K562 (cell line): ENCODE measurements around the gene DBI. TPM values are rescaled to one million over a fixed set of nuclear protein-coding genes. Genes with fewer than 3 reads are reported as not detected.

Experiments used
- ATAC-seq: fragments of 200-7000 bp; cut with Tn5 transposase; 3 replicates; pipeline ENCODE4 v1.9.1; 2020; ENCODE audit warnings: moderate library complexity
- BruUV-seq: library from RNA; stranded (reverse); fragments of 400-500 nt; replicated peaks from 2 replicates; lab custom pipeline; 2021; lab: Mats Ljungman, UMichigan
- CTCF ChIA-PET: fragments of 300-600 bp; formaldehyde crosslinking; extraction: SDS; loops from one replicate; lab custom pipeline; 2021; ENCODE audit warnings: low intra/inter-chr PET ratio; lab: Yijun Ruan, JAX
- POLR2A ChIA-PET: fragments of 300-600, 350-650 bp; sonication (Branson Sonifier 250); formaldehyde crosslinking; extraction: SDS; loops from one replicate; lab custom pipeline; 2021; ENCODE audit warnings: antibody characterized with exemption, inconsistent platforms; lab: Yijun Ruan, JAX
- DNase-seq, 4 experiments: peaks; one replicate each; pipeline versions ENCODE4 v3.0.0 to v3.0.0-alpha.2; 2011 to 2018; ENCODE audit warnings: low spot score in 3 of 4, mixed read lengths in 3 of 4; ENCODE audit errors: extremely low read depth in 1 of 4
- FAIRE-seq: peaks from 2 replicates; lab custom pipeline; 2011; peaks lifted over from hg19 to GRCh38; lab: Jason Lieb, UNC
- H2AFZ ChIP-seq: 2 replicates; pipeline ENCODE4 v1.6.0; 2011; ENCODE audit warnings: low read depth, low read length, control low read depth, inconsistent platforms
- H3K27ac ChIP-seq: fragments of 200-600 bp; 3 replicates; pipeline ENCODE4 v1.8.0; 2011; ENCODE audit warnings: low read depth, mild to moderate bottlenecking, control low read depth, inconsistent platforms, low read length, moderate library complexity, mixed read lengths; ENCODE audit errors: extremely low read depth
- H3K27me3 ChIP-seq, 2 experiments: fragments of 300-600 bp in 1 of 2; 2 replicates in 1 of 2; 3 replicates in 1 of 2; pipeline versions ENCODE4 v1.6.0 to v1.8.0; 2011; ENCODE audit warnings: inconsistent platforms in 2 of 2, low read length in 2 of 2, mild to moderate bottlenecking in 1 of 2, mixed read lengths in 1 of 2, moderate library complexity in 1 of 2; ENCODE audit not compliant: control insufficient read depth in 2 of 2, insufficient read depth in 2 of 2
- H3K36me3 ChIP-seq: fragments of 300-600 bp; 3 replicates; pipeline ENCODE4 v1.8.0; 2011; ENCODE audit warnings: mild to moderate bottlenecking, low read length, inconsistent platforms; ENCODE audit not compliant: control insufficient read depth, insufficient read depth
- H3K4me1 ChIP-seq, 2 experiments: fragments of 200-600 bp in 1 of 2; replicated peaks in 1 of 2; 2 replicates in 1 of 2; 3 replicates in 1 of 2; pipeline versions ENCODE4 v1.5.1 to v1.8.0; 2011; ENCODE audit warnings: inconsistent platforms in 2 of 2, low read length in 2 of 2, mild to moderate bottlenecking in 1 of 2, mixed read lengths in 1 of 2, moderate library complexity in 1 of 2; ENCODE audit not compliant: control insufficient read depth in 2 of 2, insufficient read depth in 2 of 2
- H3K4me2 ChIP-seq: 2 replicates; pipeline ENCODE4 v1.6.1; 2011; ENCODE audit warnings: low read length, control low read depth, inconsistent platforms, mixed read lengths; ENCODE audit not compliant: insufficient read depth
- H3K4me3 ChIP-seq: fragments of 200-600 bp; sonication (generic), shearing (Covaris generic); 2 replicates; pipeline ENCODE4 v1.5.1; 2016; ENCODE audit warnings: control low read depth, inconsistent platforms
- H3K79me2 ChIP-seq: fragments of 200-600 bp; 3 replicates; pipeline ENCODE4 v1.8.0; 2011; ENCODE audit warnings: low read length, inconsistent platforms; ENCODE audit not compliant: control insufficient read depth, insufficient read depth
- H3K9ac ChIP-seq, 2 experiments: 2 replicates each; pipeline versions ENCODE4 v1.6.0 to v1.6.1; 2011; ENCODE audit warnings: low read depth in 2 of 2, low read length in 2 of 2, control low read depth in 1 of 2, inconsistent platforms in 1 of 2, mild to moderate bottlenecking in 1 of 2, mixed read lengths in 1 of 2; ENCODE audit not compliant: insufficient read depth in 1 of 2
- H3K9me1 ChIP-seq: one replicate; pipeline ENCODE4 v1.6.0; 2011; ENCODE audit warnings: inconsistent platforms, mild to moderate bottlenecking, low read length, moderate library complexity; ENCODE audit not compliant: control insufficient read depth, insufficient read depth
- H3K9me3 ChIP-seq: replicated peaks from 2 replicates; pipeline ENCODE4 v1.5.1; 2011; ENCODE audit warnings: low read depth, low read length, inconsistent platforms; ENCODE audit not compliant: control insufficient read depth, insufficient read depth
- H4K20me1 ChIP-seq: replicated peaks from 2 replicates; pipeline ENCODE4 v1.6.1; 2011; ENCODE audit warnings: low read length, inconsistent platforms, mixed read lengths; ENCODE audit not compliant: control insufficient read depth, insufficient read depth
- ATF1 ChIP-seq, 2 experiments: fragments of 450-650 bp in 1 of 2; IDR thresholded peaks; 2 replicates each; pipeline ENCODE4 v1.6.1; 2016; ENCODE audit warnings: missing compliant biosample characterization in 1 of 2, missing genetic modification characterization in 1 of 2
- CREB1 ChIP-seq, 2 experiments: sonication (generic) in 1 of 2; formaldehyde crosslinking in 1 of 2; IDR thresholded peaks; 2 replicates each; pipeline versions ENCODE4 v1.6.1 to v1.8.0; 2012 to 2022; ENCODE audit warnings: inconsistent platforms in 1 of 2, mild to moderate bottlenecking in 1 of 2, missing genetic modification reagents in 1 of 2, moderate library complexity in 1 of 2
- FOXA3 ChIP-seq, 2 experiments: fragments of 450-650 bp in 1 of 2; sonication (generic) in 1 of 2; formaldehyde crosslinking; IDR thresholded peaks in 1 of 2; conservative IDR thresholded peaks in 1 of 2; 2 replicates each; pipeline versions ENCODE4 v1.4.0 to v1.8.0; 2020 to 2022; ENCODE audit warnings: mild to moderate bottlenecking in 2 of 2, missing genetic modification reagents in 1 of 2
- PTTG1 ChIP-seq: fragments of 450-650 bp; IDR thresholded peaks from 2 replicates; pipeline ENCODE4 v1.6.1; 2016; ENCODE audit warnings: low read depth, mild to moderate bottlenecking, missing genetic modification characterization, missing compliant biosample characterization
- SIX5 ChIP-seq, 2 experiments: IDR thresholded peaks; 2 replicates each; pipeline ENCODE4 v1.6.1; 2011; ENCODE audit warnings: low read length in 2 of 2, borderline replicate concordance in 1 of 2, low read depth in 1 of 2, mild to moderate bottlenecking in 1 of 2, moderate library complexity in 1 of 2; ENCODE audit not compliant: insufficient read depth in 1 of 2
- SNRNP70 ChIP-seq: fragments of 200-400 bp; formaldehyde crosslinking; optimal IDR thresholded peaks from 2 replicates; pipeline ENCODE3; 2017; ENCODE audit warnings: low read depth, low read length
- TEAD2 ChIP-seq: fragments of 450-650 bp; IDR thresholded peaks from 2 replicates; pipeline ENCODE4 v1.6.1; 2016; ENCODE audit warnings: missing genetic modification characterization, control low read depth, missing compliant biosample characterization
- TFAM ChIP-seq: fragments of 250-450 bp; sonication (Bioruptor Pico); conservative IDR thresholded peaks from 2 replicates; pipeline ENCODE4 v1.5.0; 2021; ENCODE audit warnings: mild to moderate bottlenecking, moderate library complexity
- ZFP36 ChIP-seq: fragments of 150-350 bp; IDR thresholded peaks from 2 replicates; pipeline ENCODE4 v1.6.1; 2018; ENCODE audit warnings: low read length, low read depth; ENCODE audit not compliant: partially characterized antibody
- ZNF695 ChIP-seq: fragments of 450-650 bp; formaldehyde crosslinking; IDR thresholded peaks from 2 replicates; pipeline ENCODE4 v1.4.0; 2020; ENCODE audit warnings: mild to moderate bottlenecking, moderate library complexity
- ZNF75A ChIP-seq: fragments of 450-650 bp; formaldehyde crosslinking; IDR thresholded peaks from 2 replicates; pipeline ENCODE4 v1.4.0; 2020; ENCODE audit warnings: mild to moderate bottlenecking
- ZNF766 ChIP-seq: fragments of 200-800 bp; sonication (Bioruptor generic); conservative IDR thresholded peaks from 2 replicates; pipeline ENCODE4 v1.6.1; 2016; ENCODE audit warnings: missing genetic modification characterization, missing compliant biosample characterization
- WGBS: fragments of 100-300 bp; shearing (Covaris generic); methylation state at CpG from one replicate; pipeline ENCODE4 v1.1.6; 2016; ENCODE audit warnings: low coverage, mixed read lengths; ENCODE audit not compliant: insufficient coverage; ENCODE audit errors: missing lambda C conversion rate; 5-methylcytosine and 5-hydroxymethylcytosine counted together
- in situ Hi-C: fragments of 300-500 bp; cut with MboI; formaldehyde crosslinking; loops from 4 replicates; pipeline ENCODE4 v1.15.0; 2018; ENCODE audit warnings: inconsistent platforms, mixed read lengths
- intact Hi-C: fragments of 100-400 bp; cut with micrococcal nuclease; formaldehyde crosslinking; loops from 2 replicates; pipeline ENCODE4 v1.14.2; 2022
- polyA plus RNA-seq, 8 experiments: library from polyadenylated mRNA; depleted of rRNA in 4 of 8; stranded (reverse) in 5 of 8; unstranded in 3 of 8; fragments of >200 nt; fragmentation: Nextera tagmentation in 2 of 8; fragmentation: Illumina TruSeq in 1 of 8; extraction: Ambion mirVana in 2 of 8; extraction: Trizol in 1 of 8; gene quantifications; 2 replicates each; pipeline versions ENCODE4 v1.2.1 to v1.2.3, GENCODE V29; 2011 to 2014; ENCODE audit warnings: inconsistent platforms in 1 of 8, missing spikeins in 1 of 8
- total RNA-seq, 7 experiments: library from RNA; depleted of rRNA in 6 of 7; stranded (reverse); fragments of >200 nt in 6 of 7; fragmentation: Illumina TruSeq in 2 of 7; extraction: Trizol in 2 of 7; gene quantifications; 2 replicates each; pipeline versions ENCODE4 v1.2.1 to v1.2.3, GENCODE V29; 2011 to 2021; ENCODE audit warnings: low replicate concordance in 1 of 7
- TF ChIP-seq, protein P1 (sequence below): IDR thresholded peaks from 2 replicates; pipeline ENCODE4 v1.6.1; 2016; ENCODE audit warnings: missing genetic modification characterization, missing compliant biosample characterization

DBI gene
- total and polyA plus RNA-seq, 9 of the 15 experiments (the other 6 are each of a cell fraction or from before 2014, with no cell fraction given), result 55.8 to 443 (median 194) TPM

DNA sequence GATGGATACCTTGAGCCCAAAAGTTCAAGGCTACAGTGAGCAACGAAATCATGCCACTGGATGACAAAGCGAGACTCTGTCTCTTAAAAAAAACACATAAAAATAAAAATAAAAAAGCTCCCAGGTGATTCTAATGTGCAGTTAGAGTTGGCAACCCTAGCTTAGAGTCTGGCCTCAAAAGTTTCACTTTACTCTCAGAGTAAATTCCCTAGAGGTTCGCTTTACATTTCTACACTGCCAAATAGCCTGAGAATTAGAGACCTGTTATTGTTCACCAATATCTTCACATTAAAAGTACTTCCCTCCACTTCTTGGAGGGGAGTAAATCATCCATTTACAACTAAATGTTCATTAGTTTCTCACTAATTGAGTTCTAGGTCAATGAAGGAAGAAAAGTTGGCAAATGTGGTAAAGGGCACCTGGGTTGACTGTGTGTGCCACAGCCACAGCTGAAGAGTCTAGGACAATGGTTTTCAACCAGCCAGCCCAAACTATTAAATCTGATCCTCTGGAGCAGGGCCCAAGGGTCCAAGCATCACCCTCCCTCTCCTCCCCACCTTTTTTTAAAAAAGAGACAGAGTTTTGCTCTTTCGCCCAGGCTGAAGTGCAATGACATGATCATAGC is 49.6 kb downstream of the DBI start:
- H3K79me2 ChIP-seq, result no peaks in the 10 kb centered on the region
- H3K9me1 ChIP-seq, result no peaks in the 10 kb centered on the region
- H3K4me1 ChIP-seq, result no peaks in the 10 kb centered on the region
- 3% methylated on average over 4 of the region's 4 CpGs for WGBS
- DNase-seq (no peak), ATAC-seq (no peak), FAIRE-seq (no peak)
- ChIA-PET POLR2A (interaction anchor here (0.6 to 1.4 kb wide), 4 partner anchors 14 to 1515 kb away, joined by 3 to 5 read pairs (median 4); no protein-coding TSS in a partner anchor), CTCF (no interaction called here)
- in situ Hi-C loops, result no loop called here
- intact Hi-C loops, result no loop called here
- H3K27me3 ChIP-seq, result peaks cover 4 to 16% of the 10 kb centered on the region in 2 experiments; a peak in 3 of 5 replicates
- no peak overlapping the region for H3K27ac ChIP-seq
- H3K9me3 ChIP-seq, result no peaks in the 10 kb centered on the region
- BruUV-seq, result no TSS peak
- TF ChIP-seq SNRNP70 (no peak), FOXA3 (CRISPR knock-in tag; conservative IDR thresholded peaks at IDR 0.05 in 1 of 2, IDR thresholded peaks at IDR 0.05 in 1 of 2) (no peak), ZNF766 (no peak), TEAD2 (tag) (no peak), CREB1 (IDR thresholded peaks at IDR 0.05) (no peak), CREB1 (CRISPR knock-in tag; IDR thresholded peaks at IDR 0.05) (no peak), SIX5 (IDR thresholded peaks at IDR 0.05; ENCODE audit: borderline replicate concordance in 1 of 2, insufficient read depth in 1 of 2, low read depth in 1 of 2, low read length in 2 of 2) (no peak), ZFP36 (no peak), ATF1 (CRISPR knock-in tag; IDR thresholded peaks at IDR 0.05) (no peak), ATF1 (tag; IDR thresholded peaks at IDR 0.05) (no peak), TFAM (CRISPR knock-in tag) (no peak), PTTG1 (tag) (no peak), ZNF695 (CRISPR knock-in tag) (no peak), ZNF75A (CRISPR knock-in tag) (no peak)
- TF ChIP-seq, protein P1, sequence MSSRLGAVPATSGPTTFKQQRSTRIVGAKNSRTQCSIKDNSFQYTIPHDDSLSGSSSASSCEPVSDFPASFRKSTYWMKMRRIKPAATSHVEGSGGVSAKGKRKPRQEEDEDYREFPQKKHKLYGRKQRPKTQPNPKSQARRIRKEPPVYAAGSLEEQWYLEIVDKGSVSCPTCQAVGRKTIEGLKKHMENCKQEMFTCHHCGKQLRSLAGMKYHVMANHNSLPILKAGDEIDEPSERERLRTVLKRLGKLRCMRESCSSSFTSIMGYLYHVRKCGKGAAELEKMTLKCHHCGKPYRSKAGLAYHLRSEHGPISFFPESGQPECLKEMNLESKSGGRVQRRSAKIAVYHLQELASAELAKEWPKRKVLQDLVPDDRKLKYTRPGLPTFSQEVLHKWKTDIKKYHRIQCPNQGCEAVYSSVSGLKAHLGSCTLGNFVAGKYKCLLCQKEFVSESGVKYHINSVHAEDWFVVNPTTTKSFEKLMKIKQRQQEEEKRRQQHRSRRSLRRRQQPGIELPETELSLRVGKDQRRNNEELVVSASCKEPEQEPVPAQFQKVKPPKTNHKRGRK (tag), result no peak
- H2AFZ ChIP-seq, result no peak overlapping the region
- H3K4me3 ChIP-seq, result no peak overlapping the region
- no peak overlapping the region for H3K4me2 ChIP-seq
- H3K9ac ChIP-seq, result no peak overlapping the region
- H3K36me3 ChIP-seq, result no peaks in the 10 kb centered on the region
- H4K20me1 ChIP-seq, result no peaks in the 10 kb centered on the region
